Skeletal muscle satellite cell (primary cell): ENCODE data around the gene DOC2A.
"Not testable (repeated sequence)": the region's sequence is repeated elsewhere in the genome, so short reads cannot be mapped to it uniquely, and the experiment has no call there.

Source experiments
- H3K27me3 ChIP-seq: 2 replicates; pipeline ENCODE4 v1.7.0; 2013; ENCODE audit warnings: low read length; ENCODE audit not compliant: control insufficient read depth, insufficient read depth
- H3K36me3 ChIP-seq: 2 replicates; pipeline ENCODE4 v1.7.0; 2013; ENCODE audit warnings: mild to moderate bottlenecking, control low read depth, low read length; ENCODE audit not compliant: insufficient read depth
- H3K4me1 ChIP-seq: 2 replicates; pipeline ENCODE4 v1.7.0; 2013; ENCODE audit warnings: low read length; ENCODE audit not compliant: control insufficient read depth, insufficient read depth
- H3K4me2 ChIP-seq: 2 replicates; pipeline ENCODE4 v1.7.0; 2013; ENCODE audit warnings: mild to moderate bottlenecking, low read length
- H3K4me3 ChIP-seq: 2 replicates; pipeline ENCODE4 v1.7.0; 2013; ENCODE audit warnings: low read length
- H3K9ac ChIP-seq: 2 replicates; pipeline ENCODE4 v1.7.0; 2013; ENCODE audit warnings: mild to moderate bottlenecking, low read depth, low read length, moderate library complexity
- H3K9me3 ChIP-seq: replicated peaks from 2 replicates; pipeline ENCODE4 v1.7.0; 2013; ENCODE audit warnings: mild to moderate bottlenecking, control low read depth, low read length

The DOC2A gene

GRCh38 chr16:29972992-29973383, 37.8 kb downstream of the DOC2A start:
- H3K4me3 ChIP-seq: no peak overlapping the region

GRCh38 chr16:29972500-29972899, 38.3 kb downstream of the DOC2A start:
- no peak overlapping the region for H3K9ac ChIP-seq
- H3K36me3 ChIP-seq: peaks cover 31% of the 10 kb centered on the region
- H3K4me3 ChIP-seq: no peak overlapping the region

More at GRCh38 chr16:29972992-29973383, 37.8 kb downstream of the DOC2A start:
- Histone ChIP-seq H3K9ac (no peak overlapping the region), H3K4me2 (peak overlapping the region; percentile 30), H3K27me3 (no peaks in the 10 kb centered on the region), H3K36me3 (peaks cover 34% of the 10 kb centered on the region), H3K4me1 (peaks cover 31% of the 10 kb centered on the region), H3K9me3 (no peaks in the 10 kb centered on the region)

DNA sequence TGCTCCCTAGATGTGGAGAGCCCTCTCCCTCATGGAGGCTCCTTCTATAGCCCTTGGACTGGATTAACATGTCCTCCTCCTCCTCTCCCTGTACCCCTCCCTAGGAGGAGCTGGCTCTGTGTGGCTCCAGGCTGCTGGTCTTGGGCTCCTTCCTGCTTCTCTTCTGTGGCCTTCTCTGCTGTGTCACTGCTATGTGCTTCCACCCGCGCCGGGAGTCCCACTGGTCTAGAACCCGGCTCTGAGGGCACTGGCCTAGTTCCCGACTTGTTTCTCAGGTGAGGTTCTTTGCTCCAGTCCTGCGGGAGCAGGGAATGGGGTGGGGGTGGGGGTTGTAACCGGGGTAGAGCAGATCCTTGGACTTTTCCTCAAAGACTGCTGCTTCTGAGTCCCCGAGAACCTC, 39.5 kb downstream of the DOC2A start:
- H3K9ac ChIP-seq: no peak overlapping the region
- H3K27me3 ChIP-seq: no peaks in the 10 kb centered on the region

More at GRCh38 chr16:29972500-29972899, 38.3 kb downstream of the DOC2A start:
- no peaks in the 10 kb centered on the region for H3K27me3 ChIP-seq
- no peaks in the 10 kb centered on the region for H3K9me3 ChIP-seq
- H3K4me1 ChIP-seq: peaks cover 31% of the 10 kb centered on the region
- no peak overlapping the region for H3K4me2 ChIP-seq

GRCh38 chr16:29968205-29968604, 42.6 kb downstream of the DOC2A start:
- no peak overlapping the region for H3K9ac ChIP-seq
- no peak overlapping the region for H3K4me2 ChIP-seq
- no peaks in the 10 kb centered on the region for H3K9me3 ChIP-seq
- H3K4me1 ChIP-seq: peaks cover 2% of the 10 kb centered on the region
- no peak overlapping the region for H3K4me3 ChIP-seq
- H3K36me3 ChIP-seq: peaks cover 35% of the 10 kb centered on the region
- no peaks in the 10 kb centered on the region for H3K27me3 ChIP-seq

More for the DNA sequence above, 39.5 kb downstream of the DOC2A start:
- H3K36me3 ChIP-seq: peaks cover 30% of the 10 kb centered on the region
- H3K4me3 ChIP-seq: no peak overlapping the region
- H3K9me3 ChIP-seq: no peaks in the 10 kb centered on the region
- H3K4me1 ChIP-seq: peaks cover 20% of the 10 kb centered on the region
- no peak overlapping the region for H3K4me2 ChIP-seq

DNA sequence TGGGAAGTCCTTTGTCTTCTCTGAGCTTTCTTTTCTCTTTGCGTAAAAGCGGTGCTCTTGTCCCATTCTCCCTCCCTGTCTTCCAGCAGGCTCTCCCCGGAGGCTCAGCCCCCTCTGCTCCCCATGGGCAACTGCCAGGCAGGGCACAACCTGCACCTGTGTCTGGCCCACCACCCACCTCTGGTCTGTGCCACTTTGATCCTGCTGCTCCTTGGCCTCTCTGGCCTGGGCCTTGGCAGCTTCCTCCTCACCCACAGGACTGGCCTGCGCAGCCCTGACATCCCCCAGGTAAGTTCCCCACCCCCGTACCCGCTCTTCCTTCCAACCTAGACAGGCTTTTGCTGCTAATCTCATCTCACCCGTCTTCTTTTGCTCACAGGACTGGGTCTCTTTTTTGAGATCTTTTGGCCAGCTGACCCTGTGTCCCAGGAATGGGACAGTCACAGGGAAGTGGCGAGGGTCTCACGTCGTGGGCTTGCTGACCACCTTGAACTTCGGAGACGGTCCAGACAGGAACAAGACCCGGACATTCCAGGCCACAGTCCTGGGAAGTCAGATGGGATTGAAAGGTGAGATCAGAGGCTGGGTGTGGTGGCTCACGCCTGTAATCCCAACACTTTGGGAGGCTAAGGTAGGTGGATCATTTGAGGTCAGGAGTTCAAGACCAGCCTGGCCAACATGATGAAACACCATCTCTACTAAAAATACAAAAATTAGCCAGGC, 47.6 kb downstream of the DOC2A start:
- peaks cover 10% of the 10 kb centered on the region for H3K36me3 ChIP-seq
- peak overlapping the region; percentile 73 for H3K4me3 ChIP-seq
- H3K27me3 ChIP-seq: no peaks in the 10 kb centered on the region
- peaks cover 14% of the 10 kb centered on the region for H3K4me1 ChIP-seq
- H3K9ac ChIP-seq: peak overlapping the region; percentile 84
- no peaks in the 10 kb centered on the region for H3K9me3 ChIP-seq
- peak overlapping the region; percentile 96 for H3K4me2 ChIP-seq

- peak overlapping the region; percentile 84 for H3K9ac ChIP-seq
- peak overlapping the region; percentile 73 for H3K4me3 ChIP-seq
- peaks cover 14% of the 10 kb centered on the region for H3K4me1 ChIP-seq
Observed at GRCh38 chr16:29962344-29962994, 48.4 kb downstream of the DOC2A start.

GRCh38 chr16:29961479-29962343, 49.1 kb downstream of the DOC2A start, which contains the start of gene TMEM219:
TSS of gene TMEM219 (plus strand) at chr16:29962079. CDS start at chr16:29963144, 1,065 bp downstream.
- Histone ChIP-seq H3K4me3 (peak within 1 kb of the TSS; percentile 73), H3K9ac (peak within 1 kb of the TSS; percentile 84), H3K36me3 (peaks cover 5% of the 10 kb centered on the region), H3K9me3 (no peaks in the 10 kb centered on the region), H3K27me3 (no peaks in the 10 kb centered on the region), H3K4me1 (peaks cover 14% of the 10 kb centered on the region), H3K4me2 (peak within 1 kb of the TSS; percentile 96)

More at GRCh38 chr16:29962344-29962994, 48.4 kb downstream of the DOC2A start:
- no peaks in the 10 kb centered on the region for H3K27me3 ChIP-seq
- H3K4me2 ChIP-seq: peak overlapping the region; percentile 96
- H3K36me3 ChIP-seq: peaks cover 5% of the 10 kb centered on the region
- H3K9me3 ChIP-seq: no peaks in the 10 kb centered on the region

GRCh38 chr16:29961127-29961478, 49.7 kb downstream of the DOC2A start:
- Histone ChIP-seq H3K4me2 (peak overlapping the region; percentile 96), H3K9me3 (no peaks in the 10 kb centered on the region), H3K36me3 (peaks cover 5% of the 10 kb centered on the region), H3K9ac (peak overlapping the region; percentile 84), H3K27me3 (no peaks in the 10 kb centered on the region), H3K4me1 (peaks cover 14% of the 10 kb centered on the region), H3K4me3 (peak overlapping the region; percentile 73)

DNA sequence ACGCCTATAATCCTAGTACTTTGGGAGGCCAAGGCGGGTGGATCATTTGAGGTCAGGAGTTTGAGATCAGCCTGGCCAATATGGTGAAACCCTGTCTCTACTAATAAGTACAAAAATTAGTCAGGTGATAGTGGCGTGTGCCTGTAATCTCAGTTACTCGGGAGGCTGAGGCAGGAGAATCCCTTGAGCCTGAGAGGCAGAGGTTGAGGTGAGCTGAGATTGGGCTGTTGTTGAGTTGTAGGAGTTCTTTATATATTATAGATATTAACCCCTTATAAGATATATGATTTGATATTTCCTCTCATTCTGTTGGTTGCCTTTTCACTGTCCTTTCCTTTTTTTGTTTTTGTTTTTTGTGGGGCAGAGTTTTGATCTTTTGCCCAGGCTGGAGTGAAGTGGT, 51.0 kb downstream of the DOC2A start:
- H3K9me3 ChIP-seq, H3K27me3 ChIP-seq, H3K36me3 ChIP-seq: not testable (repeated sequence)

DNA sequence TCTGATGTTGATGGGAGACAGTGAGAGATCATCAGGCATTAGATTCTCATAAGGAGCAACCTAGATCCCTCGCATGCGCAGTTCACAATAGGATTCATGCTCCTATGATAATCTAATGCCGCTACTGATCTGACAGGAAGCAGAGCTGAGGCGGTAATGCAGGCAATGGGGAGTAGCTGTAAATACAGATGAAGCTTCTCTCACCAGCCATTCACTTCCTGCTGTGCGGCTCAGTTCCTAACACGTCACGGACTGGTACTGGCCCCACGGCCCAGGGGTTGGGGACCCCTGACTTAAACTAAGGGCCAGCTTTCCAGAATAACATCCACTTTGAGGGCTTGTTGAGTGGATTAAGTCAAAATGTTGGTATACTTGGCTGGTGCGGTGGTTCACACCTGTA, 51.5 kb downstream of the DOC2A start:
- Histone ChIP-seq H3K4me1 (peaks cover 14% of the 10 kb centered on the region), H3K9ac (no peak overlapping the region), H3K36me3 (no peaks in the 10 kb centered on the region), H3K27me3 (no peaks in the 10 kb centered on the region), H3K4me2 (no peak overlapping the region), H3K9me3 (no peaks in the 10 kb centered on the region), H3K4me3 (no peak overlapping the region)

More for the DNA sequence above, 51.0 kb downstream of the DOC2A start:
- H3K4me3 ChIP-seq, H3K9ac ChIP-seq, H3K4me2 ChIP-seq: not testable (repeated sequence)
- H3K4me1 ChIP-seq: peaks cover 14% of the 10 kb centered on the region

- H3K4me3 ChIP-seq: no peak overlapping the region
- H3K9me3 ChIP-seq: no peaks in the 10 kb centered on the region
- H3K27me3 ChIP-seq: no peaks in the 10 kb centered on the region
- H3K4me2 ChIP-seq: no peak overlapping the region
- no peaks in the 10 kb centered on the region for H3K36me3 ChIP-seq
- peaks cover 14% of the 10 kb centered on the region for H3K4me1 ChIP-seq
- no peak overlapping the region for H3K9ac ChIP-seq
Observed at GRCh38 chr16:29958756-29959155, 52.1 kb downstream of the DOC2A start.
